Measurements from ENCODE around the gene TMC7. TPM values are rescaled to one million over a fixed set of nuclear protein-coding genes. Genes with fewer than 3 reads are reported as not detected.

The TMC7 gene
- total and polyA plus RNA-seq, 2 of the 8 experiments (the other 6 are each of a cell fraction or from before 2014, with no cell fraction given): 2.3 to 2.6 TPM

- TF ChIP-seq KDM4A (IDR thresholded peaks at IDR 0.05; ENCODE audit: low read depth, low read length, severe bottlenecking) (no peak), YY1 (IDR thresholded peaks at IDR 0.05; ENCODE audit: low read depth, low read length) (no peak), RAD21 (IDR thresholded peaks at IDR 0.05 in 1 of 2, conservative IDR thresholded peaks at IDR 0.05 in 1 of 2; ENCODE audit: low read depth in 2 of 2, low read length in 2 of 2) (no peak), EGR1 (IDR thresholded peaks at IDR 0.05; ENCODE audit: borderline replicate concordance, low read depth, low read length) (no peak), NANOG (IDR thresholded peaks at IDR 0.05; ENCODE audit: insufficient read depth, low read depth, low read length, poor library complexity, severe bottlenecking) (no peak)
These were observed 118.6 kb downstream of the TMC7 start (continued) for GRCh38 chr16:19102187-19102872.

Measured in H1 (cell line).